Kidney (tissue), 14 donors: ENCODE results near the gene SULT2B1. TPM values are rescaled to one million over a fixed set of nuclear protein-coding genes. Genes with fewer than 3 reads are reported as not detected.

Source experiments
- DNase-seq, 5 donors: peaks; one replicate each; pipeline ENCODE4 v3.0.0-alpha.2; 2013 to 2020
- FAIRE-seq: peaks from 2 replicates; lab custom pipeline; 2012; peaks lifted over from hg19 to GRCh38; lab: Jason Lieb, UNC
- H3K27ac ChIP-seq, 2 donors: one replicate each; pipeline ENCODE4 v1.7.0; 2013; ENCODE audit warnings: low read depth in 2 of 2, low read length in 2 of 2, inconsistent platforms in 1 of 2
- H3K27me3 ChIP-seq: one replicate; pipeline ENCODE4 v1.7.1; 2013; ENCODE audit warnings: low read length, inconsistent platforms; ENCODE audit not compliant: control insufficient read depth, insufficient read depth
- H3K36me3 ChIP-seq, 3 donors: one replicate each; pipeline versions ENCODE4 v1.7.0 to v1.7.1; 2013; ENCODE audit warnings: low read length in 3 of 3, control low read depth in 1 of 3, inconsistent platforms in 1 of 3; ENCODE audit not compliant: insufficient read depth in 3 of 3, control insufficient read depth in 2 of 3
- H3K4me1 ChIP-seq, 3 donors: one replicate each; pipeline versions ENCODE4 v1.7.0 to v1.7.1; 2013; ENCODE audit warnings: low read length in 3 of 3, inconsistent platforms in 1 of 3, low read depth in 1 of 3; ENCODE audit not compliant: control insufficient read depth in 2 of 3, insufficient read depth in 2 of 3
- H3K4me3 ChIP-seq, 3 donors: one replicate each; pipeline versions ENCODE4 v1.7.0 to v1.8.1; 2013; ENCODE audit warnings: low read length in 3 of 3, control low read depth in 1 of 3, inconsistent platforms in 1 of 3
- H3K9ac ChIP-seq, 3 donors: one replicate each; pipeline versions ENCODE4 v1.7.0 to v1.7.1; 2013; ENCODE audit warnings: low read length in 3 of 3, control low read depth in 1 of 3, inconsistent platforms in 1 of 3
- H3K9me3 ChIP-seq, 3 donors: one replicate each; pipeline versions ENCODE4 v1.7.0 to v1.7.1; 2013; ENCODE audit warnings: low read length in 3 of 3, control low read depth in 1 of 3, inconsistent platforms in 1 of 3; ENCODE audit not compliant: control insufficient read depth in 2 of 3, insufficient read depth in 1 of 3
- CTCF ChIP-seq: IDR thresholded peaks from 3 replicates; pipeline ENCODE4 v1.5.1; 2012; ENCODE audit warnings: mild to moderate bottlenecking, moderate library complexity, borderline replicate concordance; ENCODE audit not compliant: insufficient read depth; ENCODE audit errors: extremely low read depth
- intact Hi-C: fragments of 100-400 bp; cut with DNase I; formaldehyde crosslinking; loops from one replicate; pipeline ENCODE4 v1.11.1; 2022
- polyA plus RNA-seq: library from polyadenylated mRNA; stranded (reverse); fragments of 350-450 nt; fragmentation: Illumina TruSeq; extraction: RNeasy Lipid Tissue Mini Kit (QIAGEN cat#74804); gene quantifications from one replicate; pipeline ENCODE4 v1.2.3, GENCODE V29; 2014; ENCODE audit warnings: low read depth, low replicate concordance; ENCODE audit not compliant: insufficient read depth
- total RNA-seq: library from RNA; stranded (reverse); fragmentation: NEBNext Ultra II Directional; extraction: Animal tissue kit (Norgen Biotek cat#: 25700); gene quantifications from one replicate; pipeline ENCODE4 v1.2.1, GENCODE V29; 2021
- donor health status: control.
- donor health status: control.
- donor health status: control.
- donor health status: control.
- donor health status: control.
- donor health status: DM: yes; HTN: yes; CAD: no.
- donor health status: Normal renal cell carcinoma (clear cell type).

Gene SULT2B1
- total and polyA plus RNA-seq, 2 donors from 2014 or later: 2.3 TPM

- no peaks in the 10 kb centered on the region for H3K4me1 ChIP-seq
- intact Hi-C loops: no loop called here
- H3K9ac ChIP-seq: no peak overlapping the region
- DNase-seq (no peak), FAIRE-seq (no peak)
- H3K36me3 ChIP-seq: no peaks in the 10 kb centered on the region
- H3K27me3 ChIP-seq: no peaks in the 10 kb centered on the region
- no peak overlapping the region for H3K4me3 ChIP-seq
- H3K9me3 ChIP-seq: no peaks in the 10 kb centered on the region
- no peak overlapping the region for H3K27ac ChIP-seq
- TF ChIP-seq CTCF: no peak
These were observed 12.4 kb upstream of the SULT2B1 start for GRCh38 chr19:48539503-48540096.

- intact Hi-C loops: no loop called here
- H3K36me3 ChIP-seq: no peaks in the 10 kb centered on the region
- H3K9me3 ChIP-seq: no peaks in the 10 kb centered on the region
- H3K27ac ChIP-seq: no peak overlapping the region
- DNase-seq: no peak
- H3K27me3 ChIP-seq: no peaks in the 10 kb centered on the region
- H3K4me3 ChIP-seq: no peak overlapping the region
- H3K4me1 ChIP-seq: no peaks in the 10 kb centered on the region
- no peak for FAIRE-seq
- no peak overlapping the region for H3K9ac ChIP-seq
- TF ChIP-seq CTCF: no peak
These were observed 11.9 kb upstream of the SULT2B1 start for GRCh38 chr19:48540110-48540509.

GRCh38 chr19:48541813-48542212 is 10.2 kb upstream of the SULT2B1 start:
- FAIRE-seq: no peak
- intact Hi-C loops: no loop called here
- TF ChIP-seq CTCF: no peak

More at GRCh38 chr19:48541813-48542212, 10.2 kb upstream of the SULT2B1 start:
- no peak overlapping the region for H3K9ac ChIP-seq
- H3K4me3 ChIP-seq: no peak overlapping the region
- H3K27ac ChIP-seq: no peak overlapping the region
- no peaks in the 10 kb centered on the region for H3K27me3 ChIP-seq
- H3K4me1 ChIP-seq: no peaks in the 10 kb centered on the region
- DNase-seq: no peak
- no peaks in the 10 kb centered on the region for H3K36me3 ChIP-seq
- no peaks in the 10 kb centered on the region for H3K9me3 ChIP-seq
